ENCODE measurements around the gene RNF157.
A peak's percentile ranks its signal among the peaks of the same experiment; 100 is the strongest.
"Not testable (repeated sequence)": the region's sequence is repeated elsewhere in the genome, so short reads cannot be mapped to it uniquely, and the experiment has no call there.

The RNF157 gene

DNA sequence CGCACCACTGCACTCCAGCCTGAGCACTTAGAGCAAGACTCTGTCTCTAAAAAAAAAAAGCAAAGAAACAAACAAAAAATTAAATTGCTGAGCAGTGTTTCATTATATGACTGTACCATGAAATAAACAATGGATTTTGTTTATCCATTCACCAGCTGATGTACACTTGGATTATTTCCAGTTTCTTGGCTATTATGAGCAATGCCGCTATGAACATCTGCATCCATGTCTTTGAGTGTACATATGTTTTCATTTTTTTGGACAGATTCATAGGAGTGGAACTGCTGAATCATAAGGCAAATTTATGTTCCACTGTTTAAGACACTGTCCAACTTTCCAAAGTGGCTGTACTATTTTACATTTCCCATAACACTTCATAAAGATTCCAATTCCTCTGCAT lies 8.0 kb downstream of the RNF157 start:
- DNase-seq = no peak

GRCh38 chr17:76226749-76227148 lies 13.5 kb downstream of the RNF157 start:
- not testable (repeated sequence) for DNase-seq

DNA sequence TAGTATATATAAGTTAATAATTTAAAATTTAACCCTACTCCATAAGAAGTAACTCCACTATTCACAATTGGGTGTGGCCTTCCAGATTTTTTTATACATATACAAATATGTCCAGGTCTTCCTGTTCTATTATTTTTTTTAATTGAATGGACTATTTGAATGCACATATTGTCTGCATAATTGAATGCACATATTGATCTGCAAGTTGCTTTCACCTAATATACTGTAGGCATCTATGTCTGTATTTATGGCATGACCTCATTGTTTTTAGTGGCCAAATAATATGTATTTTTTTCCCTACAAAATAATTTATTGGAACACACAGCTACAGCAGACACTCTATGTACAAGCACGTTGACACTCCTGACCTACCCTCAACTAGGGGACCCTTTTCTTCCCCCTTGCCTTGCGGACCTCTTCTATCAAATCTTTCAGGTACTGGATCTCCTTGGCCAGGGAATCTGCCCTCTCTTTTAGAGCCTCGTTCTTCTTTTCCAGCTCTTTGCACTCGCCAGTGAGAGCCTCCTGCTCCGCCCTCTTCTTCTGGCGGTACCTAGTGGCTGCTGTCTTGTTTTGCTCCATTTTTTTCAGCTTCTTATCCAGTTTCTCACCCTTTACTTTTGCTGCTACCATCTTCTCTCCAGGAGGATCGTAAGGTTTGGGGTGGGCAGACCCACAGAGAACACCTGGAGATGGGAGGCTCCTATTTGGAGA lies 14.8 kb downstream of the RNF157 start:
- DNase-seq = not testable (repeated sequence)

- no peak for DNase-seq
These were observed 16.5 kb downstream of the RNF157 start for GRCh38 chr17:76223802-76224201.

DNA sequence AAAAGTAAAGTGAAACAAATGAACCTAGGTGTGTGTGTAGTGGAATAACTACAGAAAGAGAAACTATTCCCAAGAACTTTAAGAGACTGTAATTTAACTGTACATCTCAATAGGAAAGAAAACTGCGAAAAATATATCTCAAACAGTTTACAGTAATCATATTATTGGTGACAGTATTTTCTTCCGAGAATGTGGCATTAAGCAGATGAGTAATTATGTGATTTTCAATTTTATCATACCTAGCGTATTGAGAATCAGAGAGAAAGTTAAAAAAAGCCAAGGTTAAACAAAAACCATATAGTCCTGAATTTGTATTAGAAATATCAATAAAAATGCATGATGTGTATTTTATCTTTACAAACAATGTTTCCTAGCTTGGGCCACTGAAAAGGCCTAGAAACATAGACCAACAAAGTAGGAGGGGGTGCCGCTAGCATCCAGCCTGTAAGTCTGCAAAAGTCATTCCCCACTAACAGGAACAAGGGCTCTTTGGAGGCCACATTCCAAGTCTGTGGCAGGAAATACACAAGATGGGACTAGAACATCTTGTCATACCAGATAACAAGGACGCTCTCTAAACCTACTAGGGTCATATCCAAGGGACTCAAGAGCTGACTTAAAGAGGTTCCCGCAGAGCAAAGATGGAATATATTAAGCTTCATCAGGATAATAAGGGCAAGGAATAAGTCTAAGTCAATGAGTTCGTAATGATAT lies 20.5 kb downstream of the RNF157 start:
- no peak for DNase-seq

DNA sequence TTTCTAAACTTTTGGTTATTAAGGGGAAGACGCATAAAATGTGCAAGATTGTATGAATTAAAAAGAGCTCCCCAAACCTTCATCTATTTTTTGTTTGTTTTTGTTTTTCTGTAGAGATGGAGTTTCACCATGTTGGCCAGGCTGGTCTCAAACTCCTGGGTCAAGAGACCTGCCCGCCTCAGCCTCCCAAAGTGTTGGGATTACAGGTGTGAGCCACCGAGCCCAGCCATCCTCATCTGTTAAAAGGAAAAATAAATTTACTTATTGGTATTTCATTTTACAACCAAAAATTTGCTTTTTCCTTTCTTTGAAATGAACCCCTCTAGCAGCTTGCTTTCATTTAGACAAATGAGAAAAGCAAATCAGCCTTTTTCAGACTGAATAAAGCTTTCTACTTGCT lies 23.2 kb downstream of the RNF157 start:
- DNase-seq = no peak

DNA sequence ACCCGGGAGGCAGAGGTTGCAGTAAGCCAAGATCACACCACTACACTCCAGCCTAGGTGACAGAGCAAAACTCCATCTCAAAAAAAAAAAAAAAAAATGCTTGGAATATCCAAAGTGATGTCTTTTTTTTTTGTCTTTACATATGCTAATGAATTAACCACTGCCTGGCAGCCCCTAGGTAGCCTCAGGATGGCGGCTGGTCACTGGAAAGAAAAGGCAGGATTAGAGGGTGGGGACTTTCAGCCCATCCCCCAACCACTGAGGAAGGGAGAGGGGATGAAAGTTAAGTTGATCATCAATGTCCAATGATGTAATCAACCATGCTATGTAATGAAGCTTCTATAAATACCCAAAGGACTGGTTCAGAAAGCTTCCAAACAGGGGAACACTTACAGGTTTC lies 26.8 kb downstream of the RNF157 start:
- DNase-seq = no peak

DNA sequence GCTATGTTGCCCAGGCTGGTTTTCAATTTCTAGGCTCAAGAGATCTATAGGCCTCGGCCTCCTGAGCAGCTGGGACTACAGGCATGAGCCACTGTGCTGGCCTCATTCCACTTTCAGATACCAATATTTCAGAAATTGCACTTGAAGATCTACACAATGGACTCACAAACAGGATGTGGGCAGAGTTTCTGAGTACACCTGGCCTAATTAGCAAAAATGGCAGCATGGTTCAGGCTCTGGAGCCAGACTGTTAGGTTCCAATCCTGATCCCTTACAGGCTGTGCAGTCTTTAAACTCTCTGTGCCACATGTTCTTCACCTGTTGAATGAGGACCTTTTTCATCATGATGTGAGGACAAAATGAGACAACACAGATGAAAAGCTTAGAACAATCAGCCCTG lies 32.2 kb downstream of the RNF157 start:
- DNase-seq = peak; percentile 16

GRCh38 chr17:76207275-76208059 lies 32.8 kb downstream of the RNF157 start:
- no peak for DNase-seq

DNA sequence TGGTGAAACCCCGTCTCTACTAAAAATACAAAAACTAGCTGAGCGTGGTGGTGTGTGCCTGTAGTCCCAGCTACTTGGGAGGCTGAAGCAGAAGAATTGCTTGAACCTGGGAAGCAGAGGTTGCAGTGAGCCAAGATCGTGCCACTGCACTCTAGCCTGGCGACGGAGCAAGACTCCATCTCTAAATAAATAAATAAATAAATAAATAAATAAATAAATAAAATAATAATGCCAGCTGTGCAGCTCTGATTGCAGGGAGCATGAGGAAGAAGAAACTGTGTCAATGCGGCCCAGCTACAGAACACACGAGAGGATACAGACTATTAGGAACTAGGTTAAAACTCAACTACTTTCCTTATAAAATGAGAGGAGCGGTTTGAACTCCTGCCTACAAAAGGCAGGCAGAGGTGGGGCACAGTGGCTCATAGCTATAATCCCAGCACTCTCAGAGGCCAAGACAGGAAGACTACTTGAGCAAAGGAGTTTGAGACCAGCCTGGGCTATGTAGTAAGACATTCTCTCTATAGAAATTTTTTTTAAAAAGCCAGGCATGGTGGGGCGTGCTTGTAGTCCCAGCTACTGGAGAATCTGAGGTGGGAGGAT lies 34.6 kb downstream of the RNF157 start:
- not testable (repeated sequence) for DNase-seq

DNA sequence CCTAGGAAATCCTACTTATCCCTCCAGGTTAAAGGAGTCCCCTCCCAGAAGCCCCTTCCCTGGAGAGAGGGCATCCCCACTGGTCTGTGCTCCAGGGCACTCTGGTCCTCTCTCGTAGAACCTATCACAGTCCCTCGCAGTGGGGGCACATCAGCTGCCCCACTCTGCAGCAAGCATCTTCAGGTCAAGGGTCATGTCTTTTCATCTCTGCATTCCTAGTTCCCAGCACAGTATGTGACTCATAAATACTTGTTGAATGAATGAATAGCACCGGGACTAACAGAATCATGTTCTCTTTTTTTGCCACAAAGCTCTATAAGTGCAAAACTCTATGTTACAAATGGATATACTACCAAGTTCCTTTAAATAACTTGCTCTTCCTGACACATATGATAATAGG lies 36.0 kb downstream of the RNF157 start:
- DNase-seq = no peak

DNA sequence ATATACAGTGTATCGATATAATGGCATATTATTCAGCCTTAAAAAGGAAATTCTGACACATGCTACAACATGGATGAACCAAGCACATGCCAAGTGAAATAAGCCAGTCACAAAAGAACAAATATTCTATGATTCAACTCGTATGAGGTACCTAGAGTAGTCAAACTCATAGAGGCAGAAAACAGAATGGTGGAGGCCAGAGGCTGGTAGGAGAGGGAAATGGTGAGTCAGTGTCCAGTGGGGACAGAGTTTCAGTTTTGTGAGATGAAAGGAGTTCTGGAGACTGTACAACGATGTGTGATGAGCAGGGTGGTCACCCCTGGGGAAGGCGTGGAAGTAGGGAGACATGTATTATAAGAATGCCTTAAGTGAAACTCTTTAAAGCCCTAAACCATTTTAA lies 39.9 kb downstream of the RNF157 start:
- DNase-seq = no peak

DNA sequence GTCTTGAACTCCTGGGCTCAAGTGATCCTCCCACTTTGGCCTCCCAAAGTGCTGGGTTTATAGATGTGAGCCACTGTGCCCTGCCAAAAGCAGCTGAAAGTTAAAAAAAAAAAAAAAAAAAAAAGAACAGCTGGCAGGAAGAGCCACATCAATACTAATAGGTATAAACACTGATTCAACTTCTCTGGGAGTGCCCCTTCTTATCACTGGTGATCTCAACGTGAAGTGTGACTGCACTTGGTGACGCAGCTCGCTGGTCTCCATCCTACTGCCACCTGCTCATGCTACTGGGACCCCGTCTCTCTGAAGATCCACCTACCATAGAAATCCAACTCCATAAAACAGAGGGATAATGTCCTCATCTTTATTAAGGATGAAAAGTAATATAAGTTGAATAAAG lies 40.8 kb downstream of the RNF157 start:
- DNase-seq = no peak

GRCh38 chr17:76198702-76199101 lies 41.6 kb downstream of the RNF157 start:
- no peak for DNase-seq

DNA sequence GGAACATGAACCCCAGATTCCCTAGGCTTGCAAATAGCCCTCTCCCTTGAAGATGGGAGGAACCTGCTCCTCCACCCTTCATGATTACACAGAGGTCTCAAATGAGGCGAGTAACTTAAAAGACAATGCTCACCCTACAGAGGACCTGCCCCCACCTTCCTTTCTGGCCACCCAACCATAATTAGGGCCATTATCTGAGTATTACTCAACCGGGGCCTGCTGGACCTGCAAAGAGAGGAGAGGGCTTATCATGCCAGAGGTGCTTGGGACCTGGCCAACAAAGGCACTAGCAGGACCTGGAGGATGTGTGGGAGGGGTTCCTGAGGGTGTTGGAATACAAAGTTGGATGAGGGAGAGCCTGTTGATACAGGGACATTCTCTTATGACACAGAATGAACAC lies 42.4 kb downstream of the RNF157 start:
- no peak for DNase-seq

GRCh38 chr17:76196675-76197074 lies 43.6 kb downstream of the RNF157 start:
- DNase-seq = no peak

DNA sequence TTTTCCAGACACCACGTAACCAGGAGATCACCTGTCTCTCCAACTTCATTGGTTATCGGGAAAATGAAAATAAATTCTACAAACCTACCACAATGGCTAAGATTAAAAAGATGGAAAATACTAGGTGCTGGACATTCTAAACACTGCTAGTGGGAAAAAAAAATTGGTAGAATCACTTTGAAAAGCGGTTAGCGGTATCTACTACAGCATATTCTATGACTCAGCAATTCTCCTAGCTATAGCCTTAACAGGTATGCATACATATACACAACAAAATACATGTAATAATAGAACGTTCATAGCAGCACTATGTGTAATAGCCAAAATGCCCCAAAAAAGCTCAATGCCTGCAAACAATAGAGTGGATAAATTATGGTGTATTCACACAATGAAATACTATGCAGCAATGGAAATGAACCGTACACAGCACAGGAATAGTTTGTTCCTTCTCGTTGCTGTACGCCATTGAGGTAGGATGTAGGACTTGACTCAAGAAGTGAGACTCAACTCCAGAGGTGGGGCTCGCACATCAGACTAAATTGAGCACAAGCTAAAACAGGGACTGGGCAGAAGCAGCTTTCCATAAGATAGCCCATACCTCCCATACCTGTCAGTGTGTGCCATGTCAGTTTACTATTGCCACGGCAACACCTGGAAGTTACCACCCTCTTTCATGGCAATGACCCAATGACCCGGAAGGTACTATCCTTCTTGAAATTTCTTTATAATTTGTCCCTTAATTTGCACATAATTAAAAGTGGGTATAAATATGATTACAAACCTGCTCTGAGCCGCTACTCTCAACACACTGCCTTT lies 44.8 kb downstream of the RNF157 start:
- DNase-seq = no peak

- DNase-seq = no peak
These were observed 46.7 kb downstream of the RNF157 start for GRCh38 chr17:76193591-76193990.

DNA sequence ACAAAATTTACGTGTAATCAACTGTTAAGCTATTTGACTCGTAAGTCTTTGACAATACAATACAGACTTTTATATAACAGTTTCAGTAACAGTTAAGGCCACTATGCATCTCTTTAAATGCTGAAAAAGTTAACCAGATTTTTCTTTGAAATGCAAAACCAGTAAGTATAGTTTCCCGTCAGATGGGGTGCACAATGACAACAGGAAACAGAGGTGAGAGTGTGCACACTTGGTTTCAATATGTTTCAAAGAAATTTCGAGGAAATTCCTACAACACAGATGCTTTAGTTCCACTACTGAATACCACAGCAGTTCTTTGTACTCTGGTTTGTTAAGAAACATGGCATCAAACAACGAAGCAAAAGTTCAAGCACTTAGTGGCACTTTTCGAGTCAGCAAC lies 48.4 kb downstream of the RNF157 start:
- DNase-seq = no peak

GRCh38 chr17:76189741-76190140 lies 50.6 kb downstream of the RNF157 start:
- DNase-seq = no peak

- DNase-seq = no peak
These were observed 51.0 kb downstream of the RNF157 start for GRCh38 chr17:76189247-76189646.

GRCh38 chr17:76188213-76189016 lies 51.9 kb downstream of the RNF157 start:
- no peak for DNase-seq

Measured in NCI-H510A (cell line).